Globus pallidus (tissue), 1 donor: ENCODE results near the gene SFT2D3.

Experiments used
- DNase-seq: peaks from one replicate; pipeline ENCODE4 v3.0.0-alpha.2; 2015; ENCODE audit warnings: low spot score

SFT2D3 gene

GRCh38 chr2:127701193-127701650, at the start of gene SFT2D3:
SFT2D3 (plus strand) TSS chr2:127701497; CDS start chr2:127701529, 32 bp downstream.
- DNase-seq: peak; percentile 91

DNA sequence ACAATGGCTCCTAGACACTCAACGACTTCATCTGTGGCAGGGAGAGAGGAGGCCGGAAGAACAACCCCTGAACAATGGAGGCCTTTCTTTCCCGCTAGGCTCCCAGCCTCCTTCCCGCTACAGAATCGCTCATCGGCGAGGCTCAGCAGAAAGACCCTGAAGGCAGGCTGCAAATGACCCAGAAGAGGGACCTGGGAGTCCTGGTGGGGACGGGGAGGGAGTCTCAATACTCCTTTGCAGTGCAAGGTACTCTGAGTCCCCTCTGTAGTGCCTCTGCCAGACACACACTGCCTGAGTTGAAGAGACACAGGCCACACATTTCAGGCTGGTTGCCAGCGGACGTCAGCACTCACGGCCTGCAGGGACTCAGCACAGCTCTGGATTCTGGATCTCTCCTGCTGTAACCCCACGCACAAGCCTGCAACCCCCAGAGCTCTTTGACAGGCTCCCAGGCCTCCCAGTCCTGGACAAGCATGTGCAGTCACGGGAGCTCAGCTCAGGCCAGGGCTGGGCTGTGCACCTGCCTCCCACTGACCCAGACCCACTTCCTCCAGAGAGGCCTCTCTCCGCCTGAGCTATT, 49.2 kb upstream of the SFT2D3 start:
- peak; percentile 88 for DNase-seq

GRCh38 chr2:127652786-127653357, 48.4 kb upstream of the SFT2D3 start:
- no peak for DNase-seq

- DNase-seq: no peak
These were observed 47.7 kb upstream of the SFT2D3 start for GRCh38 chr2:127653421-127654083.

DNA sequence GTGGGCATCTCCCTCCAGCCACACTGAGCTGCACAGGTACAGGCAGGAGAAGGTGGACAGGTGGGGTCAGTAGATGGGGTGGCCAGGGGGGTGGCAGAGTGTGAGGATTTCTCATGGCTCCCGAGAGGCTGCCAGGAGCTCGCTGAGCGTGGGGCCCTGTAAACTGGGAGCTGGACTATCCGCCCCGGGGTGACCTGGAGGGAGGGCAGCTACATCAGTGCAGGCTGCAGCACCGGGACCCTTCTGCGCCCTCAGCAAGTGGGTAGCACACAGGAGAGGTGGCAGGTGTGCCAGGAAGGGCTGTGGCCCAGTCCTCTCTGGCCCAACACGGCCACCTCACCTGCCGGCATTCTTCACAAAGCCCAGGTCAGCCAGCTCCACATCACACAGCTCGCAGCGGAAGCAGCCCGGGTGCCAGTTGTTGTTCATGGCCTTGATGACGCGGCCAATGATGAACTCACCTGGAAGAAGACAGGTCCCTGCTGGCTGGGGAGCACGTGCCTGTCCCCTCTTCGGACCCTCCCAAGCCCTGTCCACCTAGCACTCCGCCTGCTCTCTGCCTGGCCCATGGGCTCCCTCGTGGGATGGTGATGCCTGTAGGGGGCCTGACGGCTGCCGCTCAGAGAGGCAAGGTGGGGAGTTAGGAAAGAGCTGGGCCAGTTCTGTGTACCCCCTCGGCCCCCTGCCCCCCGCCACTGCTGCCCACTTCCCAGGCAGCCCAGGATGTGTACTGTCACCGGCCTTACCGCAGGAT, 47.0 kb upstream of the SFT2D3 start:
- no peak for DNase-seq

GRCh38 chr2:127654838-127655175, 46.5 kb upstream of the SFT2D3 start:
- no peak for DNase-seq

GRCh38 chr2:127655209-127656073, 45.9 kb upstream of the SFT2D3 start:
- no peak for DNase-seq

- DNase-seq: no peak
These were observed 44.6 kb upstream of the SFT2D3 start for GRCh38 chr2:127656569-127657231.

GRCh38 chr2:127657232-127657595, 44.1 kb upstream of the SFT2D3 start:
- DNase-seq: no peak

- DNase-seq: no peak
These were observed 43.2 kb upstream of the SFT2D3 start for GRCh38 chr2:127658146-127658545.

DNA sequence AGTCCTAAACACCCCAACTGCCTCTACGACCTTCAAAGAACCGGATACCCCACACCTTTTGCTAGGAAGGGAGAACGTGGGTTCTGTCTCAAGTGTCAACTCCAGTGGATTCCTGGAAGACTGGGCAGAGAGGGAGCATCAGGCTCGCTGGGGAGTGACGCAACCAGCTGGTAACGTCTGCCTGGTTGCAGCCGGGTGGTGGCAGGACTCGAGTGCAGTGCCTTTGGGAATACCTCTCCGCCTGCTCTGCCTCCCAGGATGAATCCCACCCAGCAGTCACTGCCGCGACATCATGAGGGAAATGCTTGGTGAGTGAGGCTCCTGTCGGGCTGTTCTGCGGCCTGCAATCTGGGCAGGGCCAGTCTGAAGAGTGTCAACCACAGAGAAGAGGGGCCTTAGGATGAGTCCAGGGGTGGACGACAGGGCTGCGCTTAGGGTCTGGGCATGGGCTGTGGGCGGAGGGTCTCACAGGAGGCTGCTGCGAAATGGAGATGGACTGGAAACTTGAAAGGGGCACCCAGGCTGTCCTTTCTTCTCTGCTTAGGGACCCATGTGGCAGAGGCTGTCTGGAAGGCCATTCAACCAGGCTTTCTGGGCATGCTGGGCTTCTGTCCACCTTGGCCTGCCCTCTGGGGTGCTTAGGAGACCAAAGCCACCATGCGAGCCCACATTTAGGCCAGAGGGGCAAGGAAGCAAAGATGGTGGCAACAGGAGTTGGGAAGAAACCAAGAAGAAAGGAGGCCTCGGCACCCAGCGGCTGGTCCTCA, 42.5 kb upstream of the SFT2D3 start:
- DNase-seq: no peak

DNA sequence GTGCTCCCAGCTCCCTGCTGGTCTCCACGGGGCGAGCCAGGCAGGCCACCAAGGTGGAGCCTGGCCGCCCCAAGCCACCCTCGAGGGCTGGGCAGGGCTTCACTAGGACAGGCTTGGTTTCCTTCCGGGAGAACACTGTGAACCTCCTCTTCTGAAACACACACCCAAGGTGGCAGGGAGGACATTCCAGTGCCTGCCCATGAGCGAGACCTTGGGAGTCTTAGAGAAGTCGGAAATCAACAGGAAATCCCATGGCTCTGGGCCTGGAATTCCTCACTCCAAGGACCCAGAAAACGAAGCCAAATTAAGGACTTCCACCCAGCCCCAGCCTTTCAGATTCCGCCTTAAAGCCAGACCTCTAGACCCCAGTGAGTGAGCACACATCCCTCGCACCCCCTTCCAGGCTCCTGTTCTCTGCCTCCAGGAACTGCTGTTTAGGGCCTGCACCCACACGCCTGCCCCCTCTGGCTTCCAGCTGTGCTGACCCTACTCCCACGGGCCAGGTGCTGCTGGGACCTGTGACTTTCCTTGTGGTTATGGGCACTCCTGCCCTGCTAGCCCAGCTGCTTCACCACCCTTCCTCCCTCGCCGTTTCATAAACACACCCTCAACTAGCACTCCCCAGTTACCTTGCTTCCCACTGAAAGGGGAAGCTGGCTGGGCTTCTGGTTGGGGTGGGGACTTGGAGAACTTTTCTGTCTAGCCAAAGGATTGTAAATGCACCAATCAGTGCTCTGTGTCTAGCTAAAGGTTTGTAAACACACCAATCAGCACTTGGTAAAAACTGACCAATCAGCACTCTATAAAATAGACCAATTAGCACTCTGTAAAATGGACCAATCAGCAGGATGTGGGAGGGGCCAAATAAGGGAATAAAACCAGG, 41.6 kb upstream of the SFT2D3 start:
- DNase-seq: no peak

DNA sequence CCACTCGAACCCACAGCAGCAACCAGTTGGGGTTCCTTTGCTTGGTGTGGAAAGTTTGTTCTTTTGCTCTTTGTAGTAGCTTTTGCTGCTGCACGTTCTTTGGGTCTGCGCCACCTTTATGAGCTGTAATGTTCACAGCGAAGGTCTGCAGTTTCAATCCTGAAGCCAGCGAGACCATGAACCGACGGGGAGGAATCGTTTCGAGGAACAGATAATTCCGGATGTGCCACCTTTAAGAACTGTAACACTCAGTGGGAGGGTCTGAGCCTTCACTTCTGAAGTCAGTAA, 41.1 kb upstream of the SFT2D3 start:
- no peak for DNase-seq

DNA sequence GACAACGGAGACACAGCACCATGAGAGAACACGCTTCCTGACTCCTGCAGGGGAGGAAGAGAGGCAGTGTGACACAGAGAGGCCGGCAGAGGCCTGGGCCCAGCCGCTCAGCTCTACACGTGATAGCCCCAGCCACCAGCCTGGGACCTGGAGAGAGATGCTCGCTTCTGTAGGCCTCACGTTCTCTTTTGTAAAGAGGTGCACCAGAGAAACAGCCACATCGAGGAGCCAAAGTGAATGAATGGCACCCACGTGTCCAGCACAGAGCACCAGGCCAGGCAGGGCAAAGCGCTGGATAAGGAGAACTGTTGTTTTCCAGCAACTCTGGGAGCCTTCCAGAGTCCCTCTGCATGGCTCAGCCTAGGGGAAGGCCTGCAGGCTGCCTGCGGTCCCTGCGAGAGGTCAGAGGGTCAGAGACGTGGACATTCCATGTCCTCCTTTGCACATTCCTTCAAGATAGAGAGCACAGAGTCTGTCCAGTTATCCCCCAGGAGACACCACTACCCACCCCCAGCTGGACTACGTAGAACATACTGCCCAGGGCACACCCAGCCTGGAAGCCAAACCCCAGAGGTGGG, 40.1 kb upstream of the SFT2D3 start:
- peak; percentile 84 for DNase-seq

DNA sequence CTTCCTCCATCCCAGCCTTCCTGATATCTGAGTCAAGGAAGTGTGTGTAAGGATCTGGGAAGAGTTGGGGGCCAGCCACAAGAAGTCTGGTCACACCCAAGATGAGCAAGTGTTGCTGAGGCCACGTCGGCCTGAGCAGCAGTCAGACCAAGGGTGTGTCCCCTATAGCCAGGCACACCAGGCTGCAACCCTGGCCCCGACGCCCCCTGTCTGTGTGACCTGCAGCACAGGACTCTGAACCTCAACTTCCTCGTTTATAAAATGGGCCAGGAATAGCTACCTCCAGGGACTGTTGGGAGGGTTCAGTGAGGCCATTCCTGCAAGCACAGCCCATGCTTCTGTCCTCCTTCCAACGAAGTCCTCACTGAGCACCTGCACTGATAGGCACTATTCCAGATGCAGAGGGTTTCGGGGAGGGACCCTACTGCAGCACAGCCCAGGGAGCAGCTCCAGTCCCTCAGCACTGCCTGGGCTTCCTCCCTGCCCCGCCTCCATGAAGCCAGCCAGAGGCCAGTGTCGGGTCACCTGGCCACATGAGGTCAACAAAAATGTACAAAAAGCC, 39.3 kb upstream of the SFT2D3 start:
- no peak for DNase-seq

DNA sequence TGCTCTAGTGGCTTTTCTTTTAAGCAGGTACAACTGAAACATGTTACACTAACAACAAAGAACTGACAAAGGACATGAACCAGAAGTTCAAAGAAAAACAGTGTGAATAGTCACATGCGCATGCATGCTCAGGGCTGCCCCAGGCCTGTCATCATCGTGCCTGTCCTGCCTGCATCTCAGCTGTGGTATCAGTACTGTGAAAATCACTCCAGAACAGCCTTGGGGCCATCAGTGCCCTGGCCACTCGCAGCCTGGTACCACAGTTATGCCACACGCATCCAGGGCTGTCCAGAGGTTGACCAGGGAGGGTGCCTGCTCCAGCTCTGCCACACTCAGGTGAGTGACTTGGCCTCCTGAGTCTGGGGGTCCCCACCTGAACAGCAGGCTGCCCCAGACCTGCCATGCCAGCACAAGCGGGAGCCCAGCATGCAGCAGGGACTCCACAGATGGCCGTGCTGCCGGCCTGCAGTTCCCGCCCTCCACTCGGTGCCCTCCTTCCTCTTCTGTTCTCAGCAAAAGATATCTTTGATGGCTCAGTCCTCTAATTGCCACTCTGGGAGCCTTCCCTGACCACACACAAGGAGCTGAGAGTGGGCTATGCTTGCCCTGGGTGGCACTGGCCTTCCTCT, 38.2 kb upstream of the SFT2D3 start:
- no peak for DNase-seq

DNA sequence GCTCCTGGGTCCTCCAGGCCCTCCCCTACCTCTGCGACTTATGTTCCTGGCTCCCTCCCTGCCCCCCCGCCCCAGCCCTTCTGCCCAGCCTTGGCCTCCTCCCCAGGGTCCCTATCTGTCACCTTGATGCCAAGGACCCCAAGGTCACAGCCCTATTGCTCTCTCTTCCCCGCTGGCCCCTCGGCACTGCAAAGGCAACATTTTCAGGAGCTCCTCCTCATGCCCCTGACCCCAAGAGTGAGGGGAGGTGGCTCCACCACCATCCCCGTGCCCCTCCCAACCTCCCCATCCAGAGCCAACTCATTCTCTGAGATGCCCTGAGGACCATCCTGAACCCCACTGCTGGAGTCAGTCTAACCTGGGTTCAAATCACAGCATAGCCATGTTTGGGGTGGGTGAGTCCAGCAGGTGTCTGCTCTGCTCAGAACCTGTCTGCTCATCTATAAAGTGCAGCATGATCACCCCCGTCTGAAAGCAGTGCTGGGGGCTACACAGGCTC, 37.7 kb upstream of the SFT2D3 start:
- DNase-seq: no peak

GRCh38 chr2:127664065-127664894, 37.0 kb upstream of the SFT2D3 start:
- no peak for DNase-seq
